HEK293T (cell line): ENCODE data around the gene CYFIP1.

Experiments
- CTCF ChIA-PET: fragments of 350-600 bp; formaldehyde crosslinking; extraction: SDS; loops from one replicate; lab custom pipeline; 2021; ENCODE audit warnings: antibody characterized with exemption, inconsistent platforms; lab: Yijun Ruan, JAX
- POLR2A ChIA-PET: fragments of 350-600 bp; formaldehyde crosslinking; extraction: SDS; loops from one replicate; lab custom pipeline; 2020; ENCODE audit warnings: antibody characterized with exemption, inconsistent platforms; lab: Yijun Ruan, JAX
- DNase-seq: peaks from one replicate; pipeline ENCODE4 v3.0.0; 2012; ENCODE audit warnings: mixed read lengths; ENCODE audit errors: extremely low spot score
- ARNT ChIP-seq: fragments of 450-650 bp; IDR thresholded peaks from 2 replicates; pipeline ENCODE4 v1.6.1; 2017; ENCODE audit warnings: mild to moderate bottlenecking
- BHLHE40 ChIP-seq: fragments of 450-650 bp; IDR thresholded peaks from 2 replicates; pipeline ENCODE4 v1.6.1; 2016; ENCODE audit warnings: mild to moderate bottlenecking, moderate library complexity, borderline replicate concordance
- CTBP1 ChIP-seq: fragments of 450-650 bp; IDR thresholded peaks from 2 replicates; pipeline ENCODE4 v1.6.1; 2016; ENCODE audit warnings: borderline replicate concordance
- ELF4 ChIP-seq: fragments of 450-650 bp; IDR thresholded peaks from 2 replicates; pipeline ENCODE4 v1.6.1; 2017; ENCODE audit warnings: antibody characterized with exemption
- FOXA1 ChIP-seq: fragments of 450-650 bp; IDR thresholded peaks from 2 replicates; pipeline ENCODE4 v1.6.1; 2016; ENCODE audit warnings: mild to moderate bottlenecking
- FOXK2 ChIP-seq: fragments of 450-650 bp; IDR thresholded peaks from 2 replicates; pipeline ENCODE4 v1.6.1; 2016; ENCODE audit warnings: mild to moderate bottlenecking
- FOXM1 ChIP-seq: fragments of 450-650 bp; IDR thresholded peaks from 2 replicates; pipeline ENCODE4 v1.6.1; 2017; ENCODE audit warnings: mild to moderate bottlenecking, borderline replicate concordance
- HDGF ChIP-seq: fragments of 450-650 bp; IDR thresholded peaks from 2 replicates; pipeline ENCODE4 v1.6.1; 2017; ENCODE audit warnings: antibody characterized with exemption, borderline replicate concordance
- L3MBTL2 ChIP-seq: fragments of 450-650 bp; conservative IDR thresholded peaks from 2 replicates; pipeline ENCODE4 v1.6.1; 2016; ENCODE audit warnings: mild to moderate bottlenecking
- LEF1 ChIP-seq: fragments of 450-650 bp; IDR thresholded peaks from 2 replicates; pipeline ENCODE4 v1.6.1; 2017; ENCODE audit warnings: mild to moderate bottlenecking, borderline replicate concordance
- NFRKB ChIP-seq: fragments of 450-650 bp; IDR thresholded peaks from 2 replicates; pipeline ENCODE4 v1.6.1; 2016; ENCODE audit warnings: mild to moderate bottlenecking, moderate library complexity
- PKNOX1 ChIP-seq: fragments of 450-650 bp; IDR thresholded peaks from 2 replicates; pipeline ENCODE4 v1.6.1; 2016
- SP1 ChIP-seq: fragments of 450-650 bp; IDR thresholded peaks from 2 replicates; pipeline ENCODE4 v1.6.1; 2017
- SUZ12 ChIP-seq: fragments of 450-650 bp; IDR thresholded peaks from 2 replicates; pipeline ENCODE4 v1.6.1; 2016; ENCODE audit warnings: mild to moderate bottlenecking
- TARDBP ChIP-seq: fragments of 450-650 bp; IDR thresholded peaks from 2 replicates; pipeline ENCODE4 v1.6.1; 2016
- ZNF384 ChIP-seq: fragments of 450-650 bp; IDR thresholded peaks from 2 replicates; pipeline ENCODE4 v1.6.1; 2016

CYFIP1 gene

GRCh38 chr15:22844421-22845288, 135.5 kb downstream of the CYFIP1 start:
- DNase-seq, result no peak
- ChIA-PET POLR2A (no interaction called here), CTCF (no interaction called here)
- TF ChIP-seq ZNF384, result no peak
- no peak for TF ChIP-seq FOXA1
- no peak for TF ChIP-seq TARDBP
- TF ChIP-seq HDGF, result no peak
- no peak for TF ChIP-seq ARNT
- TF ChIP-seq CTBP1, result no peak
- TF ChIP-seq PKNOX1, result no peak
- TF ChIP-seq FOXK2, result no peak
- TF ChIP-seq ELF4, result no peak
- no peak for TF ChIP-seq SUZ12
- no peak for TF ChIP-seq NFRKB
- no peak for TF ChIP-seq L3MBTL2
- no peak for TF ChIP-seq LEF1
- TF ChIP-seq SP1, result no peak
- no peak for TF ChIP-seq FOXM1

- DNase-seq, result no peak
- ChIA-PET CTCF (no interaction called here), POLR2A (no interaction called here)
Observed at GRCh38 chr15:22839046-22839695, 141.0 kb downstream of the CYFIP1 start.

GRCh38 chr15:22838292-22839042, 141.7 kb downstream of the CYFIP1 start, which contains the start of gene NIPA2:
NIPA2 (plus strand) TSS chr15:22838666; CDS start chr15:22851732, 13,066 bp downstream.
- peak; percentile 89 for DNase-seq
- POLR2A ChIA-PET, result interaction anchor here (1.8 kb wide), 1 partner anchor 51 kb away, joined by 6 read pairs; no protein-coding TSS in a partner anchor
- CTCF ChIA-PET, result no interaction called here
- TF ChIP-seq TARDBP (no peak), ELF4 (0 out of 2 replicates have a peak, but pooled peaks have one; percentile 27)

More at GRCh38 chr15:22839046-22839695, 141.0 kb downstream of the CYFIP1 start:
- no peak for TF ChIP-seq ZNF384
- no peak for TF ChIP-seq FOXM1
- TF ChIP-seq BHLHE40, result no peak
- TF ChIP-seq HDGF, result no peak
- TF ChIP-seq ARNT, result no peak
- TF ChIP-seq FOXA1, result no peak
- TF ChIP-seq CTBP1, result no peak
- TF ChIP-seq ELF4, result no peak
- no peak for TF ChIP-seq PKNOX1
- TF ChIP-seq L3MBTL2, result no peak
- TF ChIP-seq SUZ12, result no peak
- no peak for TF ChIP-seq FOXK2
- no peak for TF ChIP-seq SP1

- ChIA-PET CTCF (no interaction called here), POLR2A (no interaction called here)
- TF ChIP-seq L3MBTL2 (no peak), ARNT (no peak), FOXK2 (no peak), BHLHE40 (no peak), NFRKB (no peak), SUZ12 (no peak), TARDBP (no peak), SP1 (no peak), FOXM1 (no peak)
- DNase-seq, result no peak
Observed at GRCh38 chr15:22831473-22831872, 148.7 kb downstream of the CYFIP1 start.

- ChIA-PET POLR2A (no interaction called here), CTCF (no interaction called here)
- DNase-seq, result no peak
- no peak for TF ChIP-seq ARNT
Observed at GRCh38 chr15:22827125-22827524, 153.0 kb downstream of the CYFIP1 start.

GRCh38 chr15:22823495-22824128, 156.6 kb downstream of the CYFIP1 start:
- no peak for TF ChIP-seq FOXK2
- no peak for DNase-seq
- CTCF ChIA-PET, result no interaction called here
- POLR2A ChIA-PET, result no interaction called here

- POLR2A ChIA-PET, result no interaction called here
- no peak for DNase-seq
- CTCF ChIA-PET, result no interaction called here
- no peak for TF ChIP-seq LEF1
- TF ChIP-seq CTBP1, result no peak
- TF ChIP-seq SP1, result no peak
- TF ChIP-seq ZNF384, result no peak
- no peak for TF ChIP-seq BHLHE40
- no peak for TF ChIP-seq FOXK2
- no peak for TF ChIP-seq TARDBP
- TF ChIP-seq NFRKB, result no peak
- TF ChIP-seq FOXA1, result no peak
- TF ChIP-seq ARNT, result no peak
- no peak for TF ChIP-seq L3MBTL2
- TF ChIP-seq FOXM1, result no peak
- TF ChIP-seq PKNOX1, result no peak
Observed at GRCh38 chr15:22819651-22820050, 160.5 kb downstream of the CYFIP1 start.
